CD4-positive, alpha-beta T cell treated with Interferon alpha-2 for 1 hour (primary cell): Measurements from ENCODE around the gene SBK3.
"Not testable (repeated sequence)": the region's sequence is repeated elsewhere in the genome, so short reads cannot be mapped to it uniquely, and the experiment has no call there.

Source experiments
- DNase-seq, 2 donors: peaks; one replicate each; pipeline ENCODE4 v3.0.0-alpha.2; 2020 to 2022

The SBK3 gene

GRCh38 chr19:55539090-55539984, 6.0 kb downstream of the SBK3 start:
- DNase-seq, result no peak

GRCh38 chr19:55538132-55538531, 7.2 kb downstream of the SBK3 start:
- DNase-seq, result no peak

DNA sequence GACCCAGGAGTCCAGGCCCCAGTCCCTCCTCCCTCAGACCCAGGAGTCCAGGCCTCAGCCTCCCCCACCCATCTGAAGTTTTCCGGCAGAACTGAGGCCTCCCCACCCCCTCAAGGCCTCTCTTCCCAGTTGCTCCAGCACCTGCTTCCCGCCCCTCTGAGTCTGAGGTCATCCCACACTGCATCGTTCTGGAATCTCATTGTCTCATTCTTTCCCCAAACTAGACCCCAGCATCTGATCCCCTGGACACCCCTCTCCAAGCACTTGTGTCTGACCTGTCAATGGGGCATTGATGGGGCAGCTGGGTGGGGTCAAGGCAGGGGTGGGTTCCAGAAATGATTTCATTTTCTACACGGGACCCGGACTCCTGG, 7.6 kb downstream of the SBK3 start:
- DNase-seq, result no peak

DNA sequence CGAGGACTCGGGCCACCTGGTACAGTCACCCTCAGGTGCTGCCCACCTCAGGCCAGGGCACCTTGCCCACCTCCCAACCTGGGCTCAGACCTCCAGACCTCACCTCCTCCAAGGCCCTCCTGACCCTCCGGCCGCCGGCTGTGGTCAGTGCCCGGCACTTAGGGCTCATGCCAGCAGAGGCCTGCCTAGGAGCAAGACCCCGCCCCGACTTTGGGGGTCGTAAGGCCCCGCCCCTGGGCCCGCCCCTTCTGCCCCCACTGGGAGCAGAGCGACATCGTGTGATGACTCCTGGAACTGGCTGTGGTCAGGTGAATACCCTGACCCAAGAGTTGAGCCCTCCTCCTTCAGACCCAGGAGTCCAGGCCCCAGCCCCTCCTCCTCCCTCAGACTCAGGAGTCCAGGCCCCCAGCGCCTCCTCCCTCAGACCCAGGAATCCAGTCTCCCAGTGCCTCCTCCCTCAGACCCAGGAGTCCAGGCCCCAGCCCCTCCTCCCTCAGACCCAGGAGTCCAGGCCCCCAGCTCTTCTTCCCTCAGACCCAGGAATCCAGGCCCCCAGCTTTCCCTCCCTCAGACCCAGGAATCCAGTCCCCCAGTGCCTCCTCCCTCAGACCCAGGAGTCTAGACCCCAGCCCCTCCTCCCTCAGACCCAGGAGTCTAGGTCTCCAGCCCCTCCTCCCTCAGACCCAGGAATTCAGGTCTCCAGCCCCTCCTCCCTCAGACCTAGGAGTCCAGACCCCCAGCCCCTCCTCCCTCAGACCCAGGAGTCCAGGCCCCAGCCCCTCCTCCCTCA, 8.2 kb downstream of the SBK3 start, which contains the start of gene SBK2:
TSS of gene SBK2 (minus strand) at position 183 of the 790 bp plus-strand sequence. CDS start 839 bp downstream, outside the sequence.
- DNase-seq, result no peak

DNA sequence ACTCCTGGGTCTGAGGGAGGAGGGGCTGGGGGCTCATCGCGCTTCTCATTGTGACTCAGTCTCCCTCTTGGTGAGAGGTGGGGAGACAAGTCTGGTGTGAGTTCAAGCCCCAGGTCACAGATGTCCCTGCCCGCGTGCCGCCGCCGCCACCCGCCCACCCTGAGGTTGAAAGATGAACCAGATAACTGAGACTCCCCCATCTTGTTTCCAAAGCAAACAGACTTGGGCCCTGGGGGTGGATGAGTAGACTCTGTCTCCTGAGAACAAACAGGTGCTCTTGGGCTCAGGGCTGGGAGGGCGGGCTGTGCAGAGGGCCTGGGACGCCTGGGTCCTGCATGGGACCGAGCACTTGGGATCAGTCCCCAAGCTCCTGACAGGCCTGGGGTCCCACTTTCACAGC, 9.0 kb downstream of the SBK3 start:
- DNase-seq, result no peak

DNA sequence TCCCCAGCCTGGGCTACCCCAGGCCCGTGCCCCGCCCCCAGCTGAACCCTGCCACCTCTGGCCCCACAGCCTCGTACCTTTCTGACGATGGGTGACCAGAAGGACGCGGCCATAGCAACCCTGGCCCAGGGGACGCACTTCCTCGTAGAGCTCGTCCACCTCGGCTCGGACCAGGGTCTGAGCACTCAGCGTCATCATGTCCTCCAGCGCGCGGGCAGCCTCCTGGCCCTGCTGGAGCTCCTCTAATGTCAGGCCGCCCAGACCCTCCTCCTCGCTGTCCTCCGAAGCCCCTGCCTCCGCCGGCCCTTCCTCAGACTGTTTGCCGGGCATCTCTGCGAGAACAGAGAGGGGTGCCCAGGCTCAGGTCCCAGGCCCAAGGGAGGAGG, 9.4 kb downstream of the SBK3 start:
- no peak for DNase-seq

DNA sequence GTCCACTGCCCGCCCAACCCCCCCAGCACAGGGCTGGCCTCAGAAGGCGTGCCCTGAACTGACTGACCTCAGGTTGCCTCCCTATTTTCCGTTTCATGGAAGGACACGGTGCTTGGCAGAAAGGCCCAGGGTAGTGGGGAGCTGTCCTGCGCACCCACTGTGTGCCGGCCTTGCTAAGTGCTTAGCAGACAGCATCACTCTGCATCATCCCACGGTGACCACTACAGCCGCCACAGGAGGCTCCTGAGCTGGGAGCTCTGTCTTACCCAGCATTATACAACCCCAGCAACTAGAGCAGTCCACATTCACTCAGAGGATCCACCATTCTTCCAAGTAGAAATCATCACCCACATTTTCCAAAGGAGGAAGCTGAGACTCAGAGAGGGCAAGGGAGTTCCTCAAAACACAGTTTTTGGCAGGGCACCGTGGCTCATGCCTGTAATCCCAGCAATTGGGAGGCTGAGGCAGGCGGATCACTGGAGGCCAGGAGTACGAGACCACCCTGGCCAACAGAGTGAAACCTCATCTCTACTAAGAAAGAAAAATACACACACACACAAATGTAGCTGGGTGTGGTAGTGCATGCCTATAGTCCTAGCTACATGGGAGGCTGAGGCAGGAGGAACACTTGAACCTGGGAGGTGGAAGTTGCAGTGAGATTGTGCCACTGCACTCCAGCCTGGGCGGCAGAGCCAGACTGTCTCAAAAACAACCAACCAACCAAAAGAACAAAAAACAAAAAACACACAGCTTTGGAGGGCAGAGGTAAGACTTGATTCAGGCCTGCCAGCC, 10.0 kb downstream of the SBK3 start:
- no peak for DNase-seq

GRCh38 chr19:55534280-55534679, 11.1 kb downstream of the SBK3 start:
- DNase-seq, result not testable (repeated sequence)

- no peak for DNase-seq
Measured at GRCh38 chr19:55530996-55531395, 14.3 kb downstream of the SBK3 start.

DNA sequence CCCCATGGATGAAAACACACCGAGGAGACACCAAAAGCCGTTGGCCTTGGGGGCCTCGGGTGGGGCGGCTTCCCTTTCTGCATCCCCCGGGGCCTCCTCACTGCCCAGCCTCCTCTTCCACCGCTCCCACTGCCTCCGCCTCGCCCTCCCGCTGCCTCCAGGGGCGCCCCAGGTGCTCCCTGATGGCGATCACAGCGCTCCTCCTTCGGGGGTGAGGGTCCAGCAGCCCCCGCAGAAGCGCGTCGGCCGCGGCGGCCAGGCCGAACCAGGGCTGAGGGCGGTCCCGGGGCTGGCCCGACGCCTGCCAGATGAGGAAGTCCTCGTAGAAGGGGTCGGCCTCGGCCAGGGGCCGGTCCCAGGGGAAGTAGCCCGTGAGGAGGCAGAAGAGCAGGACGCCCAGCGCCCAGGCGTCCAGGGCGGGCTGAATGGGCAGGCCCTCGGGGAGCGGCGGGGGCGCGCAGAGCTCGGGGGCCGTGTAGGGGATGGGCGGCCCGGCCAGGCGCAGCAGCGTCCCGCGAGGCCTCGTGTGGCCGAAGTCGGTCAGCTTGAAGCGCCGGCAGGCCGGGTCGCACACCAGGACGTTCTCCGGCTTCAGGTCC, 15.6 kb downstream of the SBK3 start:
- DNase-seq, result no peak

- DNase-seq, result no peak
Measured at GRCh38 chr19:55528030-55528803, 17.1 kb downstream of the SBK3 start.

GRCh38 chr19:55527197-55528029, 17.9 kb downstream of the SBK3 start:
- DNase-seq, result no peak

- no peak for DNase-seq
Measured at GRCh38 chr19:55526216-55527196, 18.8 kb downstream of the SBK3 start.

- DNase-seq, result no peak
Measured at GRCh38 chr19:55525289-55526101, 19.8 kb downstream of the SBK3 start.

GRCh38 chr19:55520691-55521292, 24.6 kb downstream of the SBK3 start:
- DNase-seq, result no peak

DNA sequence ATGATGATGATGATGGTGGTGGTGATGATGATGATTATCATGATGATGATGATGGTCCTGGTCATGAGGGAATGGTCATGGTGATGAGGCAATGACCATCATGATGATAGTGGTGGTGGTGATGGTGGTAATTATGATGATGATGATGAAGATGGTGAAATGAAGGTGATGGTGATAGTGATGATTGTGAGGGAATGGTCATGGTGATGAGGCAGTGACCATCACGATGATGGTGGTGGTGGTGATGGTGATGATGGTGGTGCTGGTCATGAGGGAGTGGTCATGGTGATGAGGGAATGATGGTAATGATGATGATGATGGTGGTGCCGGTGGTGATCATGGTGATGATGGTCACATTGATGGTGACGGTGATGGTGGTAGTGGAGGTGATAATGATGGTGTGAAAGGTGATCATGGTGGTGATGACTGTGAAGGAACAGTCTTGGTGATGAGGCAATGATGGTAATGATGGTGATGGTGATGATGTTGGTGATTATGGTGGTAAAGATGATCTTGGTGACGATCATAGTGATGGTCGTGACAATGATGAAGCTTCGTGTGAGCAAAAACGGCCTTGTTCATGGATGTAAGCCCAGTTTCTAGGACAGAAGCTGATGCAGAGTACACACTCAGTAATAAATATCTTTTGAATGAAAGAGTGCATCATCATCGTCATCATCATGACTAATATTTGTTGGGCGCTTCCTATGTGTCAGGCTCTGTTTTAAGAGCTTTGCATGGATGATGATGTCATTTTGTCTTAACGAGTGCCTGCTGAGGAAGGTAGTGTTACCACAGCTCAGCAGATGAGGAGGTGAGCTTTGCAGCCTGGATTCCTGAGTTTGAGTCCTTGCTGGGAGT, 25.7 kb downstream of the SBK3 start:
- DNase-seq, result no peak

GRCh38 chr19:55516878-55517620, 28.3 kb downstream of the SBK3 start:
- peak; percentile 91 to 93 for DNase-seq
